ENCODE data around the gene FAT1.

Gene FAT1

DNA sequence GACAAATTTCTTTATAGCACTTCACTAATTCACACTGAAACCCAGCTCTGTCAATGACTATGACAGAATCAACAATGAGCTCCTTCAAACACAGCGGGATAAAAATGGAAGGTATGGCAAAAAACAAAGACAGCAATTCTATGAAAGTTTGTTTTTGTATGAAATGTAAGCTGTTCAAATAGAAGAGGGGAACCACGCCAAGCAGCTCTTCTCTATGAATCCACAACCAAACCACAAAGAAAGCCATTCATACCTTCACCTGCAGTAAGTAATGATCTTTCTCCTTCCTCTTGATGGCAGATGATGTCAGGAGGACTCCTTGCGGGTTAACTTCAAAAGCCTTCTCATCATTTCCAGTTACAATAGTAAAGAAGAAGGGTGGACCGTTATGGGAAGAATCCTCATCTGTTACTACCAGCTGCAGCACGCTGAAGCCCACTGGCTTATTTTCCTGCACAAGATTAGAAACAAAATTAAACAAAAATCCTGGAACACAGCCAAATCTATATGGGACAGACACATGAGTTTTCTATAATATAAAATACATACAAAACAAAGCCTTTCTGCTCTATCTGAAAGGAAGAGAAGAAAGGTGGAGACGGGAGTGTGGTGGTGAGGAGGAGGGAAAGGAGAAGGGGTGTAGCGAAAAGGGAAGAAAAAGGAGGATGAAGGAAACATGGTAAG, 119.4 kb downstream of the FAT1 start:
- TF ChIP-seq Cebpa-rat (IDR thresholded peaks at IDR 0.05), result no peak
- Histone ChIP-seq H3K36me3 (peaks cover 73 to 95% (median 92%) of the 10 kb centered on the region in 11 experiments), H3K4me1 (peaks cover 0 to 13% (median 6%) of the 10 kb centered on the region in 10 experiments; a peak in 9 of 20 replicates)

DNA sequence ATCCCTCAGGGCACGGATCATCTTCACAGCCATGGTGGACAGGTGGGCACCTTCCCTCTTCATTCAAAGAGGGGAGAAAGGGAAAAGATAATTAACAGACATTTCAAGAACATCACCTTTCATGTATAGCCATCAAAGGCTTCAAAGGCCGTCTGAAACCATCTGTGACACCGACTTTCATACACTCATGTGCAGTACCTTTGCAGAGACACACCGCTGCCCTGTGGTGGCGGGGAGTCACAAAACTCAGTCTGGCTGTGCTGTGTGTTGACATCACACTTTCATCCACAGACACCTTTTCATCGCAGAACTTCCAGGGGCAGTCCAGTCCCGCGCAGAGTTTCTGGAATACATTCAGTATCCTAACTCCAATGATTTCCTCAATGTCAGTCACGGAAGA, 120.7 kb downstream of the FAT1 start:
- H3K27ac ChIP-seq, result no peak overlapping the region
- peaks cover 0 to 26% (median 0%) of the 10 kb centered on the region in 11 experiments; a peak in 4 of 22 replicates for H4K20me1 ChIP-seq
- H3K9me3 ChIP-seq (replicated peaks in 1 of 11), result no peaks in the 10 kb centered on the region
- H3K4me2 ChIP-seq, result no peak overlapping the region
- peaks cover 71 to 95% (median 92%) of the 10 kb centered on the region in 11 experiments for H3K36me3 ChIP-seq
- TF ChIP-seq Cebpa-rat (IDR thresholded peaks at IDR 0.05), result no peak
- H3K4me3 ChIP-seq, result no peak overlapping the region
- H3K4me1 ChIP-seq, result peaks cover 0 to 13% (median 6%) of the 10 kb centered on the region in 10 experiments; a peak in 9 of 20 replicates
- H3K27me3 ChIP-seq, result no peaks in the 10 kb centered on the region
- H3K9ac ChIP-seq, result no peak overlapping the region

More for the DNA sequence above, 119.4 kb downstream of the FAT1 start:
- Histone ChIP-seq H3K9me3 (replicated peaks in 1 of 11) (no peaks in the 10 kb centered on the region), H4K20me1 (peaks cover 0 to 26% (median 0%) of the 10 kb centered on the region in 11 experiments; a peak in 4 of 22 replicates), H3K4me3 (no peak overlapping the region), H3K9ac (no peak overlapping the region), H3K27ac (no peak overlapping the region), H3K27me3 (no peaks in the 10 kb centered on the region), H3K4me2 (no peak overlapping the region)

DNA sequence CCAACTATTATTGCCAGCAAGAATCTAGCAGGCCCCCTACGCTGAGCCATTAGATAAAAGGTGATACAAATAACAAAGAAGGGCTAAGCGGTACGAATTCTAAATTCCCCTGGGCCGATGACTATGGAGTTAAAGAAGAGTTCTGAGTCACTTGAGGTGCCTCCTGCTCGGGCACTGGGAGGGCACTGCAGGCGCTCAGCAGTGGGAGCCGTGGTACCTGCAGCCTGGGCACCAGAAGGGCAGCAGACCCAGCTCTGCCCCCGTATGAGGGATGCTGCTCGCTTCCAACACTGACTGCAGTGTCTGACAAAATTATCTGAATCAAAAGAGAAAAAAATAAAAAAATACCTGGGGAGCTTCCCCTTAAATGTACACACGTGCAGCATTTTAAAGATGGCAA, 124.2 kb downstream of the FAT1 start:
- H4K20me1 ChIP-seq, result peaks cover 0 to 26% (median 0%) of the 10 kb centered on the region in 11 experiments; a peak in 5 of 22 replicates
- H3K9me3 ChIP-seq (replicated peaks in 1 of 11), result no peaks in the 10 kb centered on the region
- no peaks in the 10 kb centered on the region for H3K27me3 ChIP-seq
- no peak overlapping the region for H3K9ac ChIP-seq
- peaks cover 85 to 100% (median 97%) of the 10 kb centered on the region in 11 experiments for H3K36me3 ChIP-seq
- no peaks in the 10 kb centered on the region for H3K4me1 ChIP-seq
- no peak overlapping the region for H3K4me3 ChIP-seq
- H3K27ac ChIP-seq, result no peak overlapping the region
- no peak overlapping the region for H3K4me2 ChIP-seq
- no peak for TF ChIP-seq Cebpa-rat (IDR thresholded peaks at IDR 0.05)

DNA sequence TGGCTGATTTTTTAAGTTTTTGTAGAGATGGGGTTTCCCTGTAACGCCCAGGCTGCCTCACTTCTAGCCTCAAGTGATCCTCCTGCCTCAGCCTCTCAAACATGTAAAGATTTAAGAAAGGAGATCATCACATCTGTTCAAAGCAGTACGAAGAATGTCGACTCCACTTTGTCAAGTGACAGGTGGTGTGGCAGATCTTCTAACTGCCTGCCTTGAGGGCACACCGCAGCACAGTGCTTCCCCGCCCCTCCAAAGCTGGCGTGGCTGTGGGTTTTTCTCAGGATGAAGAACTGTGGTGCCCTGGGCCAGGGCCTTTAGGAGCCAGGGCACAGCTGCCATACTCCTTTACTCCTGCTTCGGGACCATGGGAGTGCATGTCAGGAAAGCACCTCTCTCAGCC, 125.0 kb downstream of the FAT1 start:
- Histone ChIP-seq H3K36me3 (peaks cover 79 to 100% (median 96%) of the 10 kb centered on the region in 11 experiments), H3K27ac (no peak overlapping the region), H3K9ac (no peak overlapping the region), H3K27me3 (no peaks in the 10 kb centered on the region), H3K4me1 (no peaks in the 10 kb centered on the region), H4K20me1 (peaks cover 0 to 24% (median 0%) of the 10 kb centered on the region in 11 experiments; a peak in 5 of 22 replicates), H3K4me3 (no peak overlapping the region), H3K4me2 (no peak overlapping the region), H3K9me3 (replicated peaks in 1 of 11) (no peaks in the 10 kb centered on the region)
- TF ChIP-seq Cebpa-rat (IDR thresholded peaks at IDR 0.05), result no peak

DNA sequence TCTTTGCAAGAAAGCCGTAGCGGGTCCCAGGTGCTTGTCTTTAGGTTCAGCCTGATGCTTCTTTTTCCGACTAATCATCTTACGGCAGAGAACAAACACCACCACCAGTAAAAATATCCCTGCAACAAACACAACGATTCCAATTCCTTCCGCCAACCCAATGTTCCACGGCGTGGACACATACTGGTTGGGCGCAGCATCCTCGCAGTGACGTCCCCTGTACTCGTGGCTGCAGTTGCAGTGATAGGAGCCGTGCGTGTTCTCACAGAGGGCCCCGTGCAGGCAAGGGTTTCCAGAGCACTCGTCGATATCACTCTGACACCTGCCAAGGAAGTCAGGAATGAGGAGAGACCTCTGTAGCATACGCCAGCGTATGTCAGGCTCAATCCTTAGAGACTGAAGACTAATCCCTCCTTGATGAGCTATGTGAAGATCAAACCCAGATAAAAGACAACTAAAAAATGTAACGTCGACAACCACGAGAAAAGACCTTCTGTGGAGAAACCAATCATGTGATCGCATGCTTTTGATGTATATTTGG, 126.7 kb downstream of the FAT1 start:
- H3K9me3 ChIP-seq (replicated peaks in 1 of 11), result no peaks in the 10 kb centered on the region
- peaks cover 73 to 100% (median 96%) of the 10 kb centered on the region in 11 experiments for H3K36me3 ChIP-seq
- no peak for TF ChIP-seq Cebpa-rat (IDR thresholded peaks at IDR 0.05)
- H3K27ac ChIP-seq, result no peak overlapping the region
- H3K4me1 ChIP-seq, result no peaks in the 10 kb centered on the region
- no peaks in the 10 kb centered on the region for H3K27me3 ChIP-seq
- no peak overlapping the region for H3K4me3 ChIP-seq
- peaks cover 0 to 24% (median 0%) of the 10 kb centered on the region in 11 experiments; a peak in 5 of 22 replicates for H4K20me1 ChIP-seq
- H3K4me2 ChIP-seq, result no peak overlapping the region
- H3K9ac ChIP-seq, result no peak overlapping the region

DNA sequence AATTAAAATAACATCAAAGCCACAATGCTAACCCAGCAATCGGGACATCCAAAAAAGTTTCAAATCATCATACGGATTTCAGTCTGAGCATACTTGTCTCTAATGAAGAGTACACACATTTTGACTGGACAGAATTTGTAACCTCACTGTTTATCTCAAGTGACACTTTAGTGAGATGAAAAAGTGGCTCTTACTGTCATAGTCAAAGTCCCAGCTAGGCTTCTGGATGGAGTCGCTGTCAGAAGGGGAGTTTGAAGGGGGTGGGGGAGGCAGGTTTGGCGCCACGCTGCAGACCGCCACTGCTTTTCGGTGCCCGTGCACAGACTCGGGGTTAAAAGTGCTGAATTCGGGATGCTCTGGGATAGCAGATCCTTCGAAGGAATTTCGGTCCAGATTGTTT, 127.3 kb downstream of the FAT1 start:
- Histone ChIP-seq H3K36me3 (peaks cover 68 to 100% (median 95%) of the 10 kb centered on the region in 11 experiments), H4K20me1 (peaks cover 0 to 30% (median 0%) of the 10 kb centered on the region in 11 experiments; a peak in 5 of 22 replicates), H3K9me3 (replicated peaks in 1 of 11) (no peaks in the 10 kb centered on the region), H3K27me3 (no peaks in the 10 kb centered on the region), H3K4me1 (no peaks in the 10 kb centered on the region), H3K4me3 (no peak overlapping the region), H3K9ac (no peak overlapping the region), H3K4me2 (no peak overlapping the region), H3K27ac (no peak overlapping the region)
- no peak for TF ChIP-seq Cebpa-rat (IDR thresholded peaks at IDR 0.05)

DNA sequence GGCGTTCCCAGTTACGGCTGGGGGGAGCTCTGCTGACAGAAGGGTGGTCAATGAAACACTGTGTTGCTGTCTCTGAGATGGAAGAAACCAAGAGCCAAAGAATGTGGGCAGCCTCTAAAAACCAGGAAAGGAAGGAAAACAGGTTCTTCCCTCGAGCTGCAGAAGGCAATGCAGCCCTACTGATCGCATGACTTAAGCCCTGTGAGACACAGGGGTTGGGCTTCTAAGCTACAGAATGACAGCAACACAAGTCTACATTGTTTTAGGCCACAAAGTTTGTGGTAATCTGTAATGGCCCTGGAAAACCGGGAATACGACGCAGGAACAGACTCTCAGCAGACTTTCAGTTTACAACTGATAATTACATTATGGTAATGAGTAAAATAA, 130.1 kb downstream of the FAT1 start:
- Histone ChIP-seq H3K4me2 (no peak overlapping the region), H3K27me3 (no peaks in the 10 kb centered on the region), H3K36me3 (peaks cover 46 to 100% (median 94%) of the 10 kb centered on the region in 11 experiments), H3K4me1 (0 out of 20 replicates have a peak, but pooled peaks cover 0 to 8% (median 0%) of the 10 kb centered on the region in 10 experiments), H3K9ac (no peak overlapping the region), H3K4me3 (no peak overlapping the region), H3K27ac (no peak overlapping the region), H3K9me3 (replicated peaks in 1 of 11) (no peaks in the 10 kb centered on the region), H4K20me1 (peaks cover 0 to 42% (median 0%) of the 10 kb centered on the region in 11 experiments; a peak in 5 of 22 replicates)
- no peak for TF ChIP-seq Cebpa-rat (IDR thresholded peaks at IDR 0.05)

DNA sequence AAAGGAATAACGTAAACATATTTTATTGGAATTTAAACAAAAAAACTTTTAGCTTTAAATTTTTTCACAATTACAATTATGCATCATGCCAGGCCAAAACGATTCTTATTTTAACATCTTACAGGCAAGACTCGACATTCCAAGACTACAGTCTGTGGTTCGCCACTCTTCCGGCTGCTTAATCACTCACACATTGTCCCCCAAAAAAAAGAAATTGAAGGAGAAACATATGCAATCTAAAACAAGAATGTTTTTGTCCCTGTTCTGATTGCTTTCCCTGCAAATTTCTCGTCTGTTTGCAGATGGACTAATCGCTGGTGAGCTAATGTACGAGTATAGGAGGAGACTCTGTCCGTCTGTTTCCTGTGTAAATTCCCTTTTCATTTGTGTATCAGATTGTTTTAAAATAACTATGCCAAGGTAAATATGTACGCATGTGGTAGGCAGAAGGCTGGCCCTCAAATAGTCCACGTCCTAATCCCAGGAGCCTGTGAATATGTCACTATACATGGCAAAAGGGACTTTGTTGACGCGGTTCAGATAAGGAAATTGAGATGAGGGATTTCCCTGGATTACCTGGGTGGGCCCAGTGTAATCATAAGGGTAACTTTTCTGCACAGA, 130.6 kb downstream of the FAT1 start:
- no peak overlapping the region for H3K27ac ChIP-seq
- H3K4me3 ChIP-seq, result no peak overlapping the region
- no peak for TF ChIP-seq Cebpa-rat (IDR thresholded peaks at IDR 0.05)
- no peaks in the 10 kb centered on the region for H3K27me3 ChIP-seq
- peaks cover 48 to 100% (median 94%) of the 10 kb centered on the region in 11 experiments for H3K36me3 ChIP-seq
- H3K9me3 ChIP-seq (replicated peaks in 1 of 11), result no peaks in the 10 kb centered on the region
- H3K9ac ChIP-seq, result no peak overlapping the region
- H4K20me1 ChIP-seq, result peaks cover 0 to 47% (median 0%) of the 10 kb centered on the region in 11 experiments; a peak in 5 of 22 replicates
- 0 out of 20 replicates have a peak, but pooled peaks cover 0 to 8% (median 0%) of the 10 kb centered on the region in 10 experiments for H3K4me1 ChIP-seq
- no peak overlapping the region for H3K4me2 ChIP-seq

DNA sequence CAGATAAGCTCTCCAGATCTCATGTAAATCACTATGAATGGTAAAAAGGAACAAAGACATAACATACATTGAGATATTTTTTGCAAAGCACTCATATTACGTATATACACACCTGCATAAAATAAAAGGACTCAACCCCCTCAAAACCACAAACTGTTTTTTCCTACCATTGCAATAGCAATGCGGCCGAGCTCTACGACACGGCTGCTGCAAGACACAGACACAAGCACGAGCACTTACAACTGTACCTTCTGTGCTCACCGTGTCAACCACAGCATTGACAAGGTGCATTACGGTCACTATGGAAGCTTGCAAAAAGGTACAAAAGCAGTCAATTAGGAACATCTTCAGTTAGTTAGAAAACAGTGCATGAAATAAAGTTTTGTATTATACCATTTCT, 131.2 kb downstream of the FAT1 start:
- Histone ChIP-seq H3K4me1 (0 out of 20 replicates have a peak, but pooled peaks cover 0 to 8% (median 0%) of the 10 kb centered on the region in 10 experiments), H4K20me1 (peaks cover 0 to 48% (median 0%) of the 10 kb centered on the region in 11 experiments; a peak in 5 of 22 replicates), H3K36me3 (peaks cover 42 to 100% (median 93%) of the 10 kb centered on the region in 11 experiments), H3K4me2 (no peak overlapping the region), H3K4me3 (no peak overlapping the region), H3K27ac (no peak overlapping the region), H3K9ac (no peak overlapping the region), H3K27me3 (no peaks in the 10 kb centered on the region), H3K9me3 (replicated peaks in 1 of 11) (no peaks in the 10 kb centered on the region)
- TF ChIP-seq Cebpa-rat (IDR thresholded peaks at IDR 0.05), result no peak

Measured in BLaER1 treated with 17β-estradiol and CSF1 and Interleukin-3, amounts not matched to agents 10 nM and 100 nM (cell line).